HG02623 (cell line): ENCODE results near the gene PARP8.

Experiments used
- ATAC-seq: cut with Tn5 transposase; IDR thresholded peaks from one replicate; pipeline ENCODE4 v1.9.1; 2021; ENCODE audit warnings: moderate library complexity; ENCODE audit not compliant: unreplicated experiment

The PARP8 gene

GRCh38 chr5:50832657-50833284, 166.3 kb downstream of the PARP8 start:
- ATAC-seq, result no peak

GRCh38 chr5:50836356-50836755, 169.9 kb downstream of the PARP8 start:
- no peak for ATAC-seq

GRCh38 chr5:50839472-50839871, 173.0 kb downstream of the PARP8 start:
- ATAC-seq, result no peak

- ATAC-seq, result no peak
These were observed 176.7 kb downstream of the PARP8 start for GRCh38 chr5:50843091-50843490.

GRCh38 chr5:50846261-50846660, 179.8 kb downstream of the PARP8 start:
- ATAC-seq, result no peak

- no peak for ATAC-seq
These were observed 183.1 kb downstream of the PARP8 start for GRCh38 chr5:50849554-50849953.

- peak; percentile 86 for ATAC-seq
These were observed 186.7 kb downstream of the PARP8 start for GRCh38 chr5:50853151-50853550.

GRCh38 chr5:50854082-50854481, 187.6 kb downstream of the PARP8 start:
- ATAC-seq, result no peak

- ATAC-seq, result no peak
These were observed 188.6 kb downstream of the PARP8 start for GRCh38 chr5:50855001-50855400.

GRCh38 chr5:50856401-50857119, 190.1 kb downstream of the PARP8 start:
- peak; percentile 69 for ATAC-seq

- ATAC-seq, result no peak
These were observed 197.2 kb downstream of the PARP8 start for GRCh38 chr5:50863534-50864170.

GRCh38 chr5:50864466-50864865, 198.0 kb downstream of the PARP8 start:
- ATAC-seq, result no peak

- ATAC-seq, result no peak
These were observed 200.0 kb downstream of the PARP8 start for GRCh38 chr5:50866415-50866814.

GRCh38 chr5:50867140-50867539, 200.7 kb downstream of the PARP8 start:
- no peak for ATAC-seq

GRCh38 chr5:50873595-50874277, 207.3 kb downstream of the PARP8 start:
- no peak for ATAC-seq

GRCh38 chr5:50874306-50875001, 208.0 kb downstream of the PARP8 start:
- ATAC-seq, result no peak

- ATAC-seq, result no peak
These were observed 208.5 kb downstream of the PARP8 start for GRCh38 chr5:50875002-50875344.

GRCh38 chr5:50878470-50878869, 212.0 kb downstream of the PARP8 start:
- ATAC-seq, result no peak

- no peak for ATAC-seq
These were observed 215.0 kb downstream of the PARP8 start for GRCh38 chr5:50881407-50881806.

GRCh38 chr5:50886657-50887345, 220.4 kb downstream of the PARP8 start:
- no peak for ATAC-seq
